Lung (tissue), 12 donors: Measurements from ENCODE around the gene CCL13. TPM values are rescaled to one million over a fixed set of nuclear protein-coding genes. Genes with fewer than 3 reads are reported as not detected.

Experiments used
- ATAC-seq: fragments of 200-7000 bp; cut with Tn5 transposase; one replicate; pipeline ENCODE4 v1.9.1; 2020; ENCODE audit warnings: moderate number of reproducible peaks; ENCODE audit not compliant: insufficient read depth, low FRiP score
- DNase-seq, 3 donors: peaks; one replicate each; pipeline ENCODE4 v3.0.0-alpha.2; 2013 to 2017
- H3K27ac ChIP-seq, 2 donors: one replicate each; pipeline ENCODE4 v1.5.1; 2013; ENCODE audit warnings: mild to moderate bottlenecking in 2 of 2, moderate library complexity in 2 of 2, control low read depth in 1 of 2, inconsistent platforms in 1 of 2, low read depth in 1 of 2, low read length in 1 of 2
- H3K27me3 ChIP-seq, 3 donors: one replicate each; pipeline ENCODE4 v1.5.1; 2013; ENCODE audit warnings: low read length in 2 of 3; ENCODE audit not compliant: control insufficient read depth in 3 of 3, insufficient read depth in 3 of 3
- H3K36me3 ChIP-seq, 4 donors: one replicate each; pipeline ENCODE4 v1.5.1; 2013; ENCODE audit warnings: low read length in 4 of 4, mild to moderate bottlenecking in 1 of 4, moderate library complexity in 1 of 4; ENCODE audit not compliant: control insufficient read depth in 4 of 4, insufficient read depth in 4 of 4
- H3K4me1 ChIP-seq, 5 donors: one replicate each; pipeline ENCODE4 v1.5.1; 2013; ENCODE audit warnings: low read length in 5 of 5, mild to moderate bottlenecking in 2 of 5, moderate library complexity in 1 of 5; ENCODE audit not compliant: control insufficient read depth in 5 of 5, insufficient read depth in 5 of 5
- H3K4me3 ChIP-seq: one replicate; pipeline ENCODE4 v1.5.1; 2013; ENCODE audit warnings: mild to moderate bottlenecking, control low read depth, moderate library complexity
- H3K9ac ChIP-seq, 2 donors: one replicate each; pipeline ENCODE4 v1.5.1; 2013; ENCODE audit warnings: low read length in 2 of 2, control low read depth in 1 of 2; ENCODE audit not compliant: insufficient read depth in 1 of 2
- H3K9me3 ChIP-seq, 4 donors: one replicate each; pipeline ENCODE4 v1.5.1; 2013; ENCODE audit warnings: low read length in 3 of 4, mild to moderate bottlenecking in 1 of 4, moderate library complexity in 1 of 4; ENCODE audit not compliant: control insufficient read depth in 4 of 4, insufficient read depth in 3 of 4
- CTCF ChIP-seq: IDR thresholded peaks from 2 replicates; pipeline ENCODE4 v1.5.1; 2012; ENCODE audit warnings: mild to moderate bottlenecking; ENCODE audit errors: control extremely low read depth, extremely low read depth
- WGBS, 2 donors: extraction: QIAGEN DNeasy Blood & Tissue Kit; methylation state at CpG; one replicate each; pipeline ENCODE4 v1.1.7; 2013; 5-methylcytosine and 5-hydroxymethylcytosine counted together
- polyA plus RNA-seq, 2 donors: library from polyadenylated mRNA; stranded (reverse); fragments of 200-250 nt; gene quantifications; one replicate each; pipeline ENCODE4 v1.2.1, GENCODE V29; 2013
- total RNA-seq, 2 donors: library from RNA; depleted of rRNA in 1 of 2; stranded (reverse); fragments of >200 nt in 1 of 2; gene quantifications; one replicate each; pipeline ENCODE4 v1.2.1, GENCODE V29; 2014 to 2021
- donor health status: control.
- donor health status: control.
- donor health status: Bipolar disorder and iron deficiency.
- donor health status: healthy.
- donor health status: DM: yes; HTN: yes; CAD: no.

CCL13 gene
- total and polyA plus RNA-seq, 4 donors: 2.5 to 4.6 (median 4.1) TPM

- Histone ChIP-seq H3K9me3 (no peaks in the 10 kb centered on the region), H3K4me1 (no peaks in the 10 kb centered on the region), H3K9ac (no peak overlapping the region), H3K36me3 (no peaks in the 10 kb centered on the region), H3K4me3 (no peak overlapping the region), H3K27ac (no peak overlapping the region), H3K27me3 (no peaks in the 10 kb centered on the region)
- DNase-seq (no peak), ATAC-seq (no peak)
- TF ChIP-seq CTCF: no peak
- 77 to 81% methylated on average over 1 of the region's 1 CpG for WGBS, 2 donors
Observed at GRCh38 chr17:34337701-34338100, 18.6 kb upstream of the CCL13 start.

GRCh38 chr17:34339138-34339770 is 17.0 kb upstream of the CCL13 start:
- Histone ChIP-seq H3K36me3 (no peaks in the 10 kb centered on the region), H3K27me3 (no peaks in the 10 kb centered on the region), H3K4me3 (no peak overlapping the region)

DNA sequence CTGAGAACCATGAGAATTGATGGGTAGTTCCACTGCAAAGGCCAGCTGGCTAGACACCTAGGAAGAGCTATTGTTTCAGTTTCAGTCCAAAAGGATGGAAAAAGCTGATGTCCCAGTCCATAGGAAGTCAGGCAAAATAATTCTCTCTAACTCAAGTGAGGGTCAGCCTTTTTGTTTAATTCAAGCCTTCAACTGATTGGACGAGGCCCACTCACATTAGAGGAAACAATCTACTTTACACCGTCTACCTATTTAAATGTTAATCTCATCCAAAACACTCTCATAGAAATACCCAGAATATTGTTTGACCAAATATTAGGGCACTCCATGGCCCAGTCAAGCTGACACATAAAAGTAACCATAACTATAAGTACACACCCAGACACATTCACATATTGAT is 14.4 kb upstream of the CCL13 start:
- Histone ChIP-seq H3K27me3 (no peaks in the 10 kb centered on the region), H3K9me3 (no peaks in the 10 kb centered on the region), H3K4me3 (no peak overlapping the region), H3K27ac (no peak overlapping the region), H3K36me3 (no peaks in the 10 kb centered on the region), H3K9ac (no peak overlapping the region), H3K4me1 (no peaks in the 10 kb centered on the region)
- 75 to 95% methylated on average over 2 of the region's 2 CpGs for WGBS, 2 donors
- TF ChIP-seq CTCF: no peak
- no peak for ATAC-seq
- DNase-seq: no peak

More at GRCh38 chr17:34339138-34339770, 17.0 kb upstream of the CCL13 start:
- ATAC-seq (no peak), DNase-seq (no peak)
- 85 to 94% methylated on average over 3 of the region's 3 CpGs for WGBS, 2 donors
- no peak for TF ChIP-seq CTCF
- Histone ChIP-seq H3K9me3 (no peaks in the 10 kb centered on the region), H3K9ac (no peak overlapping the region), H3K4me1 (no peaks in the 10 kb centered on the region), H3K27ac (no peak overlapping the region)

GRCh38 chr17:34347063-34347462 is 9.2 kb upstream of the CCL13 start:
- no peak for DNase-seq
- no peak for TF ChIP-seq CTCF
- H3K9ac ChIP-seq: no peak overlapping the region
- H3K36me3 ChIP-seq: no peaks in the 10 kb centered on the region
- ATAC-seq: no peak
- 53 to 57% methylated on average over 4 of the region's 4 CpGs for WGBS, 2 donors
- peaks cover 0 to 11% (median 0%) of the 10 kb centered on the region in 5 donors for H3K4me1 ChIP-seq
- H3K27me3 ChIP-seq: no peaks in the 10 kb centered on the region
- H3K27ac ChIP-seq: no peak overlapping the region
- H3K9me3 ChIP-seq: no peaks in the 10 kb centered on the region
- no peak overlapping the region for H3K4me3 ChIP-seq
